HG03196 (cell line): ENCODE measurements around the gene ICOSLG.
"Not testable (repeated sequence)": the region's sequence is repeated elsewhere in the genome, so short reads cannot be mapped to it uniquely, and the experiment has no call there.

ENCODE experiments used
- ATAC-seq: cut with Tn5 transposase; IDR thresholded peaks from one replicate; pipeline ENCODE4 v1.9.1; 2021; ENCODE audit not compliant: unreplicated experiment

Gene ICOSLG

GRCh38 chr21:44184862-44185261 is 55.9 kb downstream of the ICOSLG start:
- not testable (repeated sequence) for ATAC-seq

GRCh38 chr21:44182202-44182601 is 58.5 kb downstream of the ICOSLG start:
- not testable (repeated sequence) for ATAC-seq

- not testable (repeated sequence) for ATAC-seq
These were observed 59.2 kb downstream of the ICOSLG start for GRCh38 chr21:44181506-44181905.

- not testable (repeated sequence) for ATAC-seq
These were observed 64.6 kb downstream of the ICOSLG start for GRCh38 chr21:44176127-44176526.

GRCh38 chr21:44175189-44175588 is 65.6 kb downstream of the ICOSLG start:
- ATAC-seq: peak; percentile 54
